ENCODE measurements around the gene EFCAB10.
"Not testable (repeated sequence)": the region's sequence is repeated elsewhere in the genome, so short reads cannot be mapped to it uniquely, and the experiment has no call there.

EFCAB10 gene

GRCh38 chr7:105611856-105612775 is 30.8 kb upstream of the EFCAB10 start:
- DNase-seq (ENCODE audit: insufficient read length, low spot score) (peak; percentile 36), FAIRE-seq (no peak)
- no peak for TF ChIP-seq POLR2A (IDR thresholded peaks at IDR 0.05; ENCODE audit: low read depth, low read length)

GRCh38 chr7:105610165-105610930 is 29.1 kb upstream of the EFCAB10 start:
- no peak for FAIRE-seq
- DNase-seq (ENCODE audit: insufficient read length, low spot score), result no peak
- no peak for TF ChIP-seq POLR2A (IDR thresholded peaks at IDR 0.05; ENCODE audit: low read depth, low read length)

- no peak for DNase-seq (ENCODE audit: insufficient read length, low spot score)
- no peak for TF ChIP-seq POLR2A (IDR thresholded peaks at IDR 0.05; ENCODE audit: low read depth, low read length)
- FAIRE-seq, result no peak
Measured at GRCh38 chr7:105602325-105603305, 21.3 kb upstream of the EFCAB10 start.

- TF ChIP-seq POLR2A (IDR thresholded peaks at IDR 0.05; ENCODE audit: low read depth, low read length), result no peak
- no peak for DNase-seq (ENCODE audit: insufficient read length, low spot score)
- no peak for FAIRE-seq
Measured at GRCh38 chr7:105600720-105601550, 19.6 kb upstream of the EFCAB10 start.

- DNase-seq (ENCODE audit: insufficient read length, low spot score) (no peak), FAIRE-seq (no peak)
- TF ChIP-seq POLR2A (IDR thresholded peaks at IDR 0.05; ENCODE audit: low read depth, low read length), result no peak
Measured at GRCh38 chr7:105599551-105599950, 18.3 kb upstream of the EFCAB10 start.

- FAIRE-seq; DNase-seq (ENCODE audit: insufficient read length, low spot score): not testable (repeated sequence)
Measured at GRCh38 chr7:105599080-105599479, 17.8 kb upstream of the EFCAB10 start.

- FAIRE-seq, result no peak
- DNase-seq (ENCODE audit: insufficient read length, low spot score), result no peak
- no peak for TF ChIP-seq POLR2A (IDR thresholded peaks at IDR 0.05; ENCODE audit: low read depth, low read length)
Measured at GRCh38 chr7:105596866-105597265, 15.6 kb upstream of the EFCAB10 start.

- DNase-seq (ENCODE audit: insufficient read length, low spot score), result no peak
- no peak for TF ChIP-seq POLR2A (IDR thresholded peaks at IDR 0.05; ENCODE audit: low read depth, low read length)
- FAIRE-seq, result no peak
Measured at GRCh38 chr7:105594034-105594433, 12.7 kb upstream of the EFCAB10 start.

GRCh38 chr7:105591522-105591921 is 10.2 kb upstream of the EFCAB10 start:
- TF ChIP-seq POLR2A (IDR thresholded peaks at IDR 0.05; ENCODE audit: low read depth, low read length), result no peak
- DNase-seq (ENCODE audit: insufficient read length, low spot score) (no peak), FAIRE-seq (no peak)

- FAIRE-seq, result no peak
- DNase-seq (ENCODE audit: insufficient read length, low spot score), result no peak
- no peak for TF ChIP-seq POLR2A (IDR thresholded peaks at IDR 0.05; ENCODE audit: low read depth, low read length)
Measured at GRCh38 chr7:105590793-105591192, 9.5 kb upstream of the EFCAB10 start.

GRCh38 chr7:105589356-105590077 is 8.2 kb upstream of the EFCAB10 start:
- FAIRE-seq, result peak; percentile 85
- DNase-seq (ENCODE audit: insufficient read length, low spot score), result peak; percentile 79
- no peak for TF ChIP-seq POLR2A (IDR thresholded peaks at IDR 0.05; ENCODE audit: low read depth, low read length)

Measured in H54 (cell line).